22Rv1 (cell line): ENCODE data around the gene STK25.

Source experiments
- ZFX ChIP-seq: fragments of 450-650 bp; IDR thresholded peaks from 2 replicates; pipeline ENCODE4 v1.6.1; 2017; ENCODE audit warnings: antibody characterized with exemption, borderline replicate concordance
- TF ChIP-seq, protein P1 (sequence below): fragments of 450-650 bp; IDR thresholded peaks from 2 replicates; pipeline ENCODE4 v1.5.1; 2017; ENCODE audit warnings: mild to moderate bottlenecking

DNA sequence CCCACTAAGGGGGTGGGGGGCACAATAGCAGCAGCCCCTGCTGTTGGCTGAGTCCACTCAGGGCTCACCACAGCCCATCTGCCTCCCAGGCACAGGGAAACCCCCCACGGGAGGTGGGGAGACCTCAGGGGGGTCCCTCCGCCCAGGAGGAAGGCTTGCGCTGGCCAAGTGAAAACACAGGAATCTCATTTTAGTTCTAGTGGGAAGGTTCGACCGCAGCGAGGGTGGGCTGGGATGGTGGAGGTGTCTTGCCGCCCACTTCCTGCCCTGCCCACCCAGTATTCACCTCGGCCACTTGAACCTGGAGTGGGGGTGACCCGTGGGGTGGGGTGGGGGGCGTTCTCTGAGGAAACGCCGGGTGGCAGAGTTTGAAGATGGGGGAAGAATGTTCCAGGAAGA, 43.2 kb upstream of the STK25 start:
- TF ChIP-seq, protein P1, sequence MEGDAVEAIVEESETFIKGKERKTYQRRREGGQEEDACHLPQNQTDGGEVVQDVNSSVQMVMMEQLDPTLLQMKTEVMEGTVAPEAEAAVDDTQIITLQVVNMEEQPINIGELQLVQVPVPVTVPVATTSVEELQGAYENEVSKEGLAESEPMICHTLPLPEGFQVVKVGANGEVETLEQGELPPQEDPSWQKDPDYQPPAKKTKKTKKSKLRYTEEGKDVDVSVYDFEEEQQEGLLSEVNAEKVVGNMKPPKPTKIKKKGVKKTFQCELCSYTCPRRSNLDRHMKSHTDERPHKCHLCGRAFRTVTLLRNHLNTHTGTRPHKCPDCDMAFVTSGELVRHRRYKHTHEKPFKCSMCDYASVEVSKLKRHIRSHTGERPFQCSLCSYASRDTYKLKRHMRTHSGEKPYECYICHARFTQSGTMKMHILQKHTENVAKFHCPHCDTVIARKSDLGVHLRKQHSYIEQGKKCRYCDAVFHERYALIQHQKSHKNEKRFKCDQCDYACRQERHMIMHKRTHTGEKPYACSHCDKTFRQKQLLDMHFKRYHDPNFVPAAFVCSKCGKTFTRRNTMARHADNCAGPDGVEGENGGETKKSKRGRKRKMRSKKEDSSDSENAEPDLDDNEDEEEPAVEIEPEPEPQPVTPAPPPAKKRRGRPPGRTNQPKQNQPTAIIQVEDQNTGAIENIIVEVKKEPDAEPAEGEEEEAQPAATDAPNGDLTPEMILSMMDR = no peak
- no peak for TF ChIP-seq ZFX
